Transverse colon (tissue), 4 donors: ENCODE measurements around the gene MACROH2A1. TPM values are rescaled to one million over a fixed set of nuclear protein-coding genes. Genes with fewer than 3 reads are reported as not detected.

Experiments
- DNase-seq: peaks from one replicate; pipeline ENCODE4 v3.0.0-alpha.2; 2019
- H3K27ac ChIP-seq, 4 donors: fragments of 200-600 bp; sonication (generic); 2 replicates each; pipeline ENCODE4 v1.5.1; 2016 to 2018; ENCODE audit warnings: inconsistent platforms in 4 of 4
- H3K27me3 ChIP-seq: fragments of 200-600 bp; sonication (generic); 2 replicates; pipeline ENCODE4 v1.5.1; 2017; ENCODE audit warnings: inconsistent platforms
- H3K36me3 ChIP-seq, 4 donors: fragments of 200-600 bp; sonication (generic); 2 replicates each; pipeline ENCODE4 v1.5.1; 2017 to 2019; ENCODE audit warnings: inconsistent platforms in 4 of 4
- H3K4me1 ChIP-seq, 4 donors: fragments of 200-600 bp; sonication (generic); 2 replicates each; pipeline ENCODE4 v1.5.1; 2017 to 2020; ENCODE audit warnings: inconsistent platforms in 4 of 4
- H3K4me3 ChIP-seq, 4 donors: fragments of 200-600 bp; sonication (generic); 1 replicate in 1 of 4; 2 replicates in 3 of 4; pipeline versions ENCODE4 v1.5.1 to v1.6.1; 2017 to 2019; ENCODE audit warnings: inconsistent platforms in 4 of 4
- H3K9me3 ChIP-seq, 2 donors: fragments of 200-600 bp; sonication (generic); 2 replicates each; pipeline ENCODE4 v1.5.1; 2017 to 2019; ENCODE audit warnings: inconsistent platforms in 2 of 2
- CTCF ChIP-seq, 5 experiments: fragments of 200-600 bp in 3 of 5; fragments of 450-650 bp in 2 of 5; sonication (generic) in 3 of 5; IDR thresholded peaks; 1 replicate in 2 of 5; 2 replicates in 3 of 5; pipeline ENCODE4 v1.5.1; 2016 to 2017; ENCODE audit warnings: antibody characterized with exemption in 5 of 5, inconsistent platforms in 3 of 5, mild to moderate bottlenecking in 2 of 5, moderate library complexity in 1 of 5
- EP300 ChIP-seq: sonication (generic); formaldehyde crosslinking; IDR thresholded peaks from one replicate; pipeline ENCODE4 v1.6.1; 2017; ENCODE audit warnings: antibody characterized with exemption, low read depth
- POLR2A ChIP-seq: fragments of 450-650 bp; IDR thresholded peaks from one replicate; pipeline ENCODE4 v1.6.1; 2016; ENCODE audit warnings: antibody characterized with exemption, mild to moderate bottlenecking, moderate library complexity
- POLR2AphosphoS5 ChIP-seq, 3 donors: sonication (generic); formaldehyde crosslinking; IDR thresholded peaks; one replicate each; pipeline ENCODE4 v1.6.1; 2016; ENCODE audit warnings: antibody characterized with exemption in 3 of 3
- WGBS, 2 donors: methylation state at CpG; one replicate each; pipeline ENCODE4 v1.1.5; 2018; ENCODE audit warnings: low coverage in 1 of 2; 5-methylcytosine and 5-hydroxymethylcytosine counted together
- in situ Hi-C, 4 donors: fragments of 200-750 bp; cut with MboI; loops; one replicate each; pipeline versions ENCODE4 v1.15.0 to v1.15.1; 2017; ENCODE audit warnings: low sequenced_read_pairs in 3 of 4, low pct_ligation_motif_present in 1 of 4, low pct_unique_long_range_greater_than_20kb in 1 of 4
- intact Hi-C: fragments of 100-400 bp; cut with DNase I; formaldehyde crosslinking; loops from one replicate; pipeline ENCODE4 v1.15.1; 2023; ENCODE audit warnings: low total_unique reads
- total RNA-seq, 4 donors: library from RNA; depleted of rRNA; stranded (reverse); fragments of >200 nt; gene quantifications; one replicate each; pipeline ENCODE4 v1.1.0, GENCODE V29; 2016

The MACROH2A1 gene
- total RNA-seq, 4 donors from 2014 or later, result 190 to 348 (median 314) TPM

GRCh38 chr5:135387629-135387960 is 11.4 kb downstream of the MACROH2A1 start:
- Histone ChIP-seq H3K36me3 (peaks cover 0 to 3% (median 0%) of the 10 kb centered on the region in 4 donors), H3K4me3 (no peak overlapping the region), H3K27ac (peak overlapping the region; percentile 72 to 84 (median 80)), H3K9me3 (no peaks in the 10 kb centered on the region), H3K27me3 (no peaks in the 10 kb centered on the region), H3K4me1 (peaks cover 6 to 45% (median 21%) of the 10 kb centered on the region in 4 donors)
- in situ Hi-C loops (no loop called here), intact Hi-C loops (no loop called here)
- DNase-seq, result no peak
- no peak for TF ChIP-seq EP300
- TF ChIP-seq POLR2AphosphoS5 (IDR thresholded peaks at IDR 0.05), result no peak
- TF ChIP-seq CTCF (IDR thresholded peaks at IDR 0.05), result no peak
- no peak for TF ChIP-seq POLR2A

GRCh38 chr5:135386886-135387628 is 12.0 kb downstream of the MACROH2A1 start:
- WGBS, 2 donors, result 62% methylated on average over 8 of the region's 8 CpGs; no CpG with 5 or more reads in 1 of the 2 donors
- TF ChIP-seq POLR2A, result no peak
- TF ChIP-seq POLR2AphosphoS5 (IDR thresholded peaks at IDR 0.05), result peak in 2 of 3 donors; percentile 34 to 53
- TF ChIP-seq EP300, result no peak
- intact Hi-C loops (no loop called here), in situ Hi-C loops (no loop called here)
- peak; percentile 70 for DNase-seq
- H3K4me1 ChIP-seq, result peaks cover 6 to 40% (median 19%) of the 10 kb centered on the region in 4 donors
- peak overlapping the region; percentile 72 to 84 (median 80) for H3K27ac ChIP-seq
- H3K36me3 ChIP-seq, result peaks cover 0 to 6% (median 0%) of the 10 kb centered on the region in 4 donors
- no peak overlapping the region for H3K4me3 ChIP-seq
- no peaks in the 10 kb centered on the region for H3K9me3 ChIP-seq
- no peaks in the 10 kb centered on the region for H3K27me3 ChIP-seq

- Histone ChIP-seq H3K4me3 (no peak overlapping the region), H3K36me3 (peaks cover 0 to 11% (median 0%) of the 10 kb centered on the region in 4 donors), H3K4me1 (peaks cover 6 to 31% (median 16%) of the 10 kb centered on the region in 4 donors), H3K27me3 (no peaks in the 10 kb centered on the region), H3K9me3 (no peaks in the 10 kb centered on the region), H3K27ac (peak overlapping the region; percentile 72 to 84 (median 80))
- in situ Hi-C loops (no loop called here), intact Hi-C loops (no loop called here)
- TF ChIP-seq POLR2A (no peak), CTCF (IDR thresholded peaks at IDR 0.05) (no peak), EP300 (no peak), POLR2AphosphoS5 (IDR thresholded peaks at IDR 0.05) (no peak)
- 97% methylated on average over 3 of the region's 3 CpGs; no CpG with 5 or more reads in 1 of the 2 donors for WGBS, 2 donors
- no peak for DNase-seq
Observed at GRCh38 chr5:135386096-135386495, 12.9 kb downstream of the MACROH2A1 start.

- no peak for DNase-seq
- H3K4me3 ChIP-seq, result no peak overlapping the region
- TF ChIP-seq POLR2AphosphoS5 (IDR thresholded peaks at IDR 0.05) (no peak), CTCF (IDR thresholded peaks at IDR 0.05) (no peak), POLR2A (no peak)
- WGBS, 2 donors, result 83% methylated on average over 3 of the region's 3 CpGs; no CpG with 5 or more reads in 1 of the 2 donors
- intact Hi-C loops (no loop called here), in situ Hi-C loops (no loop called here)
- H3K9me3 ChIP-seq, result no peaks in the 10 kb centered on the region
- H3K4me1 ChIP-seq, result peaks cover 6 to 25% (median 16%) of the 10 kb centered on the region in 4 donors
- peaks cover 0 to 16% (median 0%) of the 10 kb centered on the region in 4 donors for H3K36me3 ChIP-seq
- H3K27me3 ChIP-seq, result no peaks in the 10 kb centered on the region
- H3K27ac ChIP-seq, result peak overlapping the region in 2 of 4 donors; percentile 80 to 81
Observed at GRCh38 chr5:135385576-135385975, 13.5 kb downstream of the MACROH2A1 start.
